OCI-LY3 (cell line): ENCODE data around the gene DOCK4.

Experiments
- H2AFZ ChIP-seq: fragments of 200-600, 300-600 bp; shearing (Covaris generic); 2 replicates; pipeline ENCODE4 v1.6.0; 2014; ENCODE audit warnings: antibody characterized with exemption, low read depth, low read length
- H3K27ac ChIP-seq: fragments of 200-600, 300-600 bp; sonication (generic); 2 replicates; pipeline ENCODE4 v1.5.1; 2014; ENCODE audit warnings: mild to moderate bottlenecking, low read length, moderate library complexity, mixed read lengths
- H3K27me3 ChIP-seq: fragments of 200-600, 300-600 bp; sonication (generic); 2 replicates; pipeline ENCODE4 v1.6.1; 2014; ENCODE audit warnings: low read depth, low read length, mixed read lengths
- H3K36me3 ChIP-seq: fragments of 200-600, 300-600 bp; sonication (generic); replicated peaks from 2 replicates; pipeline ENCODE3; 2014; ENCODE audit warnings: low read depth, low read length, mixed read lengths
- H3K4me1 ChIP-seq: fragments of 300-600, 200-600 bp; sonication (generic); 2 replicates; pipeline ENCODE4 v1.6.1; 2014; ENCODE audit warnings: low read length, mixed read lengths
- H3K4me2 ChIP-seq: fragments of 200-600, 300-600 bp; sonication (generic); 2 replicates; pipeline ENCODE4 v1.6.1; 2014; ENCODE audit warnings: low read length, mixed read lengths
- H3K4me3 ChIP-seq: fragments of 300-600, 200-600 bp; sonication (generic); 2 replicates; pipeline ENCODE4 v1.5.1; 2014; ENCODE audit warnings: antibody characterized with exemption, mild to moderate bottlenecking, low read length, moderate library complexity
- H3K79me2 ChIP-seq: fragments of 300-600, 200-600 bp; shearing (Covaris generic); 2 replicates; pipeline ENCODE4 v1.6.1; 2014; ENCODE audit warnings: mild to moderate bottlenecking, low read length, mixed read lengths
- H3K9ac ChIP-seq: fragments of 300-600, 200-600 bp; shearing (Covaris generic); 2 replicates; pipeline ENCODE4 v1.6.0; 2014; ENCODE audit warnings: mild to moderate bottlenecking, low read length, moderate library complexity
- H3K9me3 ChIP-seq: fragments of 200-600, 300-600 bp; shearing (Covaris generic); 2 replicates; pipeline ENCODE4 v1.6.1; 2014; ENCODE audit warnings: low read length, mixed read lengths; ENCODE audit not compliant: insufficient read depth
- H4K20me1 ChIP-seq: fragments of 200-600, 300-600 bp; sonication (generic); 2 replicates; pipeline ENCODE4 v1.6.1; 2016; ENCODE audit warnings: low read length, mixed read lengths; ENCODE audit not compliant: insufficient read depth
- CTCF ChIP-seq: fragments of 200-600, 300-600 bp; sonication (generic); IDR thresholded peaks from 2 replicates; pipeline ENCODE4 v1.5.1; 2014; ENCODE audit warnings: antibody characterized with exemption, low read length, low read depth
- EZH2phosphoT487 ChIP-seq: fragments of 200-600 bp; shearing (Covaris generic); IDR thresholded peaks from 2 replicates; pipeline ENCODE4 v1.6.1; 2018; ENCODE audit warnings: antibody characterized with exemption, mixed run types, low read depth

The DOCK4 gene

GRCh38 chr7:112197322-112197721 lies 8.9 kb downstream of the DOCK4 start:
- no peak overlapping the region for H3K27ac ChIP-seq
- no peak overlapping the region for H2AFZ ChIP-seq
- H3K27me3 ChIP-seq = 0 out of 2 replicates have a peak, but pooled peaks cover 4% of the 10 kb centered on the region
- no peaks in the 10 kb centered on the region for H4K20me1 ChIP-seq
- H3K79me2 ChIP-seq = no peaks in the 10 kb centered on the region
- H3K4me2 ChIP-seq = no peak overlapping the region
- H3K9me3 ChIP-seq = no peaks in the 10 kb centered on the region
- H3K36me3 ChIP-seq = no peaks in the 10 kb centered on the region
- no peaks in the 10 kb centered on the region for H3K4me1 ChIP-seq
- no peak overlapping the region for H3K4me3 ChIP-seq
- H3K9ac ChIP-seq = no peak overlapping the region
- TF ChIP-seq EZH2phosphoT487 (no peak), CTCF (no peak)

GRCh38 chr7:112195717-112196116 lies 10.5 kb downstream of the DOCK4 start:
- no peaks in the 10 kb centered on the region for H4K20me1 ChIP-seq

GRCh38 chr7:112193915-112194502 lies 12.2 kb downstream of the DOCK4 start:
- H3K79me2 ChIP-seq = no peaks in the 10 kb centered on the region
- H3K4me2 ChIP-seq = no peak overlapping the region
- TF ChIP-seq CTCF (no peak), EZH2phosphoT487 (no peak)
- no peak overlapping the region for H3K9ac ChIP-seq
- H2AFZ ChIP-seq = no peak overlapping the region
- H3K4me3 ChIP-seq = no peak overlapping the region
- H4K20me1 ChIP-seq = no peaks in the 10 kb centered on the region
- no peaks in the 10 kb centered on the region for H3K9me3 ChIP-seq
- 0 out of 2 replicates have a peak, but pooled peaks cover 4% of the 10 kb centered on the region for H3K27me3 ChIP-seq
- no peaks in the 10 kb centered on the region for H3K4me1 ChIP-seq
- H3K36me3 ChIP-seq = no peaks in the 10 kb centered on the region
- no peak overlapping the region for H3K27ac ChIP-seq

More at GRCh38 chr7:112195717-112196116, 10.5 kb downstream of the DOCK4 start:
- TF ChIP-seq EZH2phosphoT487 (no peak), CTCF (no peak)
- H3K4me3 ChIP-seq = no peak overlapping the region
- H3K9ac ChIP-seq = no peak overlapping the region
- no peaks in the 10 kb centered on the region for H3K9me3 ChIP-seq
- H3K27ac ChIP-seq = no peak overlapping the region
- H3K79me2 ChIP-seq = no peaks in the 10 kb centered on the region
- no peaks in the 10 kb centered on the region for H3K36me3 ChIP-seq
- H2AFZ ChIP-seq = no peak overlapping the region
- no peak overlapping the region for H3K4me2 ChIP-seq
- 0 out of 2 replicates have a peak, but pooled peaks cover 4% of the 10 kb centered on the region for H3K27me3 ChIP-seq
- no peaks in the 10 kb centered on the region for H3K4me1 ChIP-seq

GRCh38 chr7:112192236-112193154 lies 13.7 kb downstream of the DOCK4 start:
- Histone ChIP-seq H2AFZ (no peak overlapping the region), H3K4me1 (no peaks in the 10 kb centered on the region), H3K4me2 (no peak overlapping the region), H3K36me3 (no peaks in the 10 kb centered on the region), H3K27me3 (0 out of 2 replicates have a peak, but pooled peaks cover 4% of the 10 kb centered on the region), H3K9ac (no peak overlapping the region), H3K4me3 (no peak overlapping the region), H3K27ac (no peak overlapping the region), H3K79me2 (no peaks in the 10 kb centered on the region), H3K9me3 (no peaks in the 10 kb centered on the region), H4K20me1 (no peaks in the 10 kb centered on the region)
- TF ChIP-seq EZH2phosphoT487 (no peak), CTCF (no peak)
